Parathyroid adenoma (tissue), 2 donors: ENCODE results near the gene LHPP.

Source experiments
- H2AFZ ChIP-seq: fragments of 300-600 bp; sonication (generic); one replicate; pipeline ENCODE4 v1.7.0; 2017; ENCODE audit warnings: antibody characterized with exemption, mild to moderate bottlenecking
- H3K27ac ChIP-seq: fragments of 300-600 bp; sonication (generic); one replicate; pipeline ENCODE4 v1.7.0; 2017
- H3K27me3 ChIP-seq: fragments of 300-600 bp; sonication (generic); one replicate; pipeline ENCODE4 v1.7.0; 2017; ENCODE audit warnings: low read length; ENCODE audit not compliant: control insufficient read depth, insufficient read depth
- H3K36me3 ChIP-seq: fragments of 300-600 bp; sonication (generic); one replicate; pipeline ENCODE4 v1.7.0; 2017; ENCODE audit warnings: low read length; ENCODE audit not compliant: control insufficient read depth, insufficient read depth
- H3K4me1 ChIP-seq: fragments of 300-600 bp; sonication (generic); one replicate; pipeline ENCODE4 v1.7.0; 2017; ENCODE audit warnings: control low read depth
- H3K4me2 ChIP-seq: fragments of 300-600 bp; sonication (generic); one replicate; pipeline ENCODE4 v1.7.0; 2017; ENCODE audit warnings: low read length
- H3K4me3 ChIP-seq: fragments of 300-600 bp; sonication (generic); one replicate; pipeline ENCODE4 v1.7.0; 2017; ENCODE audit warnings: low read depth, low read length
- H3K79me2 ChIP-seq: fragments of 300-600 bp; sonication (generic); one replicate; pipeline ENCODE4 v1.7.0; 2017; ENCODE audit warnings: control low read depth
- H3K9ac ChIP-seq: fragments of 300-600 bp; sonication (generic); one replicate; pipeline ENCODE4 v1.7.0; 2017; ENCODE audit warnings: mild to moderate bottlenecking
- H3K9me3 ChIP-seq: fragments of 300-600 bp; sonication (generic); one replicate; pipeline ENCODE4 v1.7.0; 2017; ENCODE audit warnings: low read length; ENCODE audit not compliant: control insufficient read depth
- CTCF ChIP-seq: fragments of 300-600 bp; sonication (generic); IDR thresholded peaks from one replicate; pipeline ENCODE4 v1.7.0; 2017; ENCODE audit warnings: antibody characterized with exemption, mild to moderate bottlenecking
- donor health status: primary hyperparathyroidism.

The LHPP gene

DNA sequence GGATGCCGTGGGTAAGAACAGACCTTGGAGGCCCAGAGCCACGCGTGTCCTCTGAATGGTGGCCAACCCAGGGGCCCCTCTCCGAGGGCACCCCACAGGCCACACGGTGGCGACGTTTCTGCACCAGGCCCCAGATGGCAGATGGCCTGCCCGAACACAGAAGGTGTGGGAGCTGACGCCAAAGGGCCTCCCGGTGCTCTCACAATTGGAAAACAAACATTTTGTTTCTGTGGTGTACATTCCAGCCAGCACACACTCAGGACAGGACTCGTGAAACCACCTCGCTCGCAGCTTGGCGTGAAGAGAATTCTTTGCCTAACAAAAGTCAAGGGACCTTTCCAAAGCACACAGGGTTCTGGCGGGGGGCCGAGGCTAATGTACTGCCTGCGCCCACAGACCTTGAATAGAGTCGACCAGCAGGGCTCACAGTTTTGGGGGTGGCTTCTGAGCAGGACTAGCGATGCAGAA lies 170.5 kb downstream of the LHPP start:
- H2AFZ ChIP-seq = no peak overlapping the region
- peaks cover 52% of the 10 kb centered on the region for H3K79me2 ChIP-seq
- H3K36me3 ChIP-seq = no peaks in the 10 kb centered on the region
- H3K9ac ChIP-seq = no peak overlapping the region
- H3K4me1 ChIP-seq = peaks cover 17% of the 10 kb centered on the region
- no peak overlapping the region for H3K4me2 ChIP-seq
- H3K9me3 ChIP-seq = no peaks in the 10 kb centered on the region
- H3K27ac ChIP-seq = no peak overlapping the region
- H3K4me3 ChIP-seq = no peak overlapping the region
- no peaks in the 10 kb centered on the region for H3K27me3 ChIP-seq
- TF ChIP-seq CTCF = peak; percentile 32

DNA sequence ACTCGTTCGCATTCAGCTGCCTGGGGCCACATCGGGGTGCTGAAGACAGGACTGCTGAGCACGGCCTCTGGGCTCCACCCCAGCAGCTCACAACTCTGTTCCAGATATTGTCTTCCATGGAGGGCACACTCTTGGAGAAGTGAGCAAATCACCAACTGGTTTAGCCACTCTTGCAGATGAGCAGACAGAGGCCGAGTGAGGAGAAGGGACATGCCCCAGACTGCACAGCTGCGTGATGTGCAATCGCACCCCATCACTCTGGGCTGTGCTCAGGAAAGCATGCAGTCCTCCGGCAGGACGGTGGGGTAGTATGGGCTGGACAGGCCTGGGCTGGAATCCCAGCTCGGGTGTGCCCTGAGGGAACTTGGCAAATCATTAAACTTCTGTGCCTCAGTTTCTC lies 170.9 kb downstream of the LHPP start:
- Histone ChIP-seq H3K36me3 (no peaks in the 10 kb centered on the region), H3K9me3 (no peaks in the 10 kb centered on the region), H3K4me2 (no peak overlapping the region), H3K79me2 (peaks cover 52% of the 10 kb centered on the region), H3K4me1 (peaks cover 13% of the 10 kb centered on the region), H3K9ac (no peak overlapping the region), H3K4me3 (no peak overlapping the region), H2AFZ (no peak overlapping the region), H3K27ac (no peak overlapping the region), H3K27me3 (no peaks in the 10 kb centered on the region)
- TF ChIP-seq CTCF = no peak

- H3K9me3 ChIP-seq = no peaks in the 10 kb centered on the region
- H3K27me3 ChIP-seq = no peaks in the 10 kb centered on the region
- no peak overlapping the region for H3K9ac ChIP-seq
- no peaks in the 10 kb centered on the region for H3K36me3 ChIP-seq
- no peak overlapping the region for H3K27ac ChIP-seq
- H3K4me3 ChIP-seq = no peak overlapping the region
- H2AFZ ChIP-seq = no peak overlapping the region
- H3K79me2 ChIP-seq = peaks cover 81% of the 10 kb centered on the region
- H3K4me1 ChIP-seq = peaks cover 11% of the 10 kb centered on the region
- no peak for TF ChIP-seq CTCF
- H3K4me2 ChIP-seq = no peak overlapping the region
Measured at GRCh38 chr10:124636271-124636995, 174.8 kb downstream of the LHPP start.

DNA sequence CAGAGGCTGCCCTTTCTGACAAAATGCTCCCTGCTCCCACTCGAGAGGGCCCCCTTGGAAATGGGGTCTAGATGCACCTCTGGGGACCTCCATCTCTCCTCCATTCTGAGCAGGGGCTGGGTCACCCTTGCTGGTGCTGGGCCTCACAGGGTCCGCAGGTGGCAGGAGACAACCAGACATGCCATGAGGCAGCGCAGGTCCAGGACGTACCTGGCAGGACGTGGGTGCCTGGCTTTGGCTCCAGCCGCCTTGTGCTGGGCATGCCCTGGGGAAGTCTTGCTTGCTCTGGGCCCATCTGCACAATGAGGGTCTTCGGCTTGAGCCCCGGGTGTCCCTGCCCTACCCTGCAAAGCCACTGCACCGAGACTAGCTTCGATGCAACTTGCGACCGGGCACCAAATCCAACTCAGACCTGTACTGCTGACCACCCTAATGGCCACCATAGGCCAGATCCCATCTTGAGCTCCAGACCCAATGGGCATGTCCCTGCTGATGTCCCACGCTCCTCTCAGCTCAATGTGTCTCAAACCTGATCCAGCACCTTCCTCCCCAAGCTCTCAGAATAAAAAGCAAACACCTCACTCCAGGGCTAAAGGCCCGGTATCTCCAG lies 175.6 kb downstream of the LHPP start:
- Histone ChIP-seq H3K27ac (no peak overlapping the region), H3K9ac (no peak overlapping the region), H3K36me3 (no peaks in the 10 kb centered on the region), H3K79me2 (peaks cover 82% of the 10 kb centered on the region), H3K4me1 (peaks cover 13% of the 10 kb centered on the region), H3K9me3 (no peaks in the 10 kb centered on the region), H2AFZ (no peak overlapping the region), H3K27me3 (no peaks in the 10 kb centered on the region), H3K4me2 (no peak overlapping the region), H3K4me3 (no peak overlapping the region)
- TF ChIP-seq CTCF = no peak
